Ammon's horn (tissue), 1 donor: ENCODE data around the gene ACVR1.

ENCODE experiments used
- DNase-seq: peaks from one replicate; pipeline ENCODE4 v3.0.0-alpha.2; 2016; ENCODE audit warnings: low spot score

The ACVR1 gene

GRCh38 chr2:157876066-157876785, at the start of gene ACVR1:
Gene ACVR1 (minus strand): TSS chr2:157876330. CDS start chr2:157799493, 76,837 bp downstream.
- DNase-seq, result peak; percentile 99

- no peak for DNase-seq
These were observed 48.9 kb upstream of the ACVR1 start for GRCh38 chr2:157925071-157925470.

- no peak for DNase-seq
These were observed 47.6 kb upstream of the ACVR1 start for GRCh38 chr2:157923598-157924217.

GRCh38 chr2:157922815-157923214, 46.7 kb upstream of the ACVR1 start:
- no peak for DNase-seq

- peak; percentile 29 for DNase-seq
These were observed 46.2 kb upstream of the ACVR1 start for GRCh38 chr2:157922336-157922735.

- DNase-seq, result peak; percentile 26
These were observed 44.6 kb upstream of the ACVR1 start for GRCh38 chr2:157920736-157921135.

- DNase-seq, result no peak
These were observed 43.1 kb upstream of the ACVR1 start for GRCh38 chr2:157919181-157919580.

- DNase-seq, result no peak
These were observed 42.2 kb upstream of the ACVR1 start for GRCh38 chr2:157918319-157918718.

- DNase-seq, result no peak
These were observed 35.6 kb upstream of the ACVR1 start for GRCh38 chr2:157911750-157912149.

- DNase-seq, result no peak
These were observed 35.1 kb upstream of the ACVR1 start for GRCh38 chr2:157911246-157911645.

GRCh38 chr2:157905092-157905491, 29.0 kb upstream of the ACVR1 start:
- DNase-seq, result no peak

- peak; percentile 41 for DNase-seq
These were observed 27.5 kb upstream of the ACVR1 start for GRCh38 chr2:157903626-157904025.

- DNase-seq, result no peak
These were observed 27.0 kb upstream of the ACVR1 start for GRCh38 chr2:157903151-157903550.

GRCh38 chr2:157902692-157903091, 26.6 kb upstream of the ACVR1 start:
- DNase-seq, result no peak

- no peak for DNase-seq
These were observed 25.2 kb upstream of the ACVR1 start for GRCh38 chr2:157901325-157901724.

GRCh38 chr2:157900684-157901083, 24.6 kb upstream of the ACVR1 start:
- DNase-seq, result no peak

GRCh38 chr2:157900203-157900602, 24.1 kb upstream of the ACVR1 start:
- DNase-seq, result no peak

- DNase-seq, result no peak
These were observed 23.2 kb upstream of the ACVR1 start for GRCh38 chr2:157899125-157899839.

- peak; percentile 36 for DNase-seq
These were observed 22.5 kb upstream of the ACVR1 start for GRCh38 chr2:157898591-157898996.

GRCh38 chr2:157897106-157897971, 21.2 kb upstream of the ACVR1 start:
- DNase-seq, result no peak

GRCh38 chr2:157895531-157895930, 19.4 kb upstream of the ACVR1 start:
- no peak for DNase-seq
